Nephron progenitor cell (in vitro differentiated cells): ENCODE measurements around the gene MFAP3L.

Experiments
- DNase-seq: peaks from one replicate; pipeline ENCODE4 v3.0.0; 2021
- H3K27ac Mint-ChIP-seq: 2 replicates; pipeline ENCODE4 v1.8.0; 2021; ENCODE audit warnings: mild to moderate bottlenecking, moderate library complexity, mixed read lengths
- H3K27me3 Mint-ChIP-seq: 2 replicates; pipeline ENCODE4 v1.8.0; 2021; ENCODE audit warnings: mild to moderate bottlenecking, low read depth, mixed read lengths; ENCODE audit not compliant: poor library complexity
- H3K36me3 Mint-ChIP-seq: 2 replicates; pipeline ENCODE4 v1.8.0; 2021; ENCODE audit warnings: low read depth, mixed read lengths
- H3K4me1 Mint-ChIP-seq: 2 replicates; pipeline ENCODE4 v1.8.0; 2021; ENCODE audit warnings: mixed read lengths
- H3K4me3 Mint-ChIP-seq: 2 replicates; pipeline ENCODE4 v1.8.0; 2021; ENCODE audit warnings: mild to moderate bottlenecking, moderate library complexity, mixed read lengths
- H3K9me3 Mint-ChIP-seq: 2 replicates; pipeline ENCODE4 v1.8.0; 2021; ENCODE audit warnings: mild to moderate bottlenecking, moderate library complexity, mixed read lengths
- TF ChIP-seq, protein P1 (sequence below): fragments of 200-600 bp; sonication (generic); IDR thresholded peaks from 2 replicates; pipeline ENCODE4 v1.5.0; 2021; ENCODE audit warnings: antibody characterized with exemption

MFAP3L gene

GRCh38 chr4:169993531-169993930 lies 32.7 kb downstream of the MFAP3L start:
- H3K4me3 Mint-ChIP-seq = no peak overlapping the region
- H3K27me3 Mint-ChIP-seq = peaks cover 4% of the 10 kb centered on the region

GRCh38 chr4:169988252-169988651 lies 37.9 kb downstream of the MFAP3L start:
- Mint-ChIP-seq H3K9me3 (no peaks in the 10 kb centered on the region), H3K27me3 (peaks cover 4% of the 10 kb centered on the region), H3K36me3 (no peaks in the 10 kb centered on the region), H3K27ac (no peak overlapping the region), H3K4me1 (no peaks in the 10 kb centered on the region), H3K4me3 (no peak overlapping the region)
- DNase-seq = no peak
- TF ChIP-seq, protein P1, sequence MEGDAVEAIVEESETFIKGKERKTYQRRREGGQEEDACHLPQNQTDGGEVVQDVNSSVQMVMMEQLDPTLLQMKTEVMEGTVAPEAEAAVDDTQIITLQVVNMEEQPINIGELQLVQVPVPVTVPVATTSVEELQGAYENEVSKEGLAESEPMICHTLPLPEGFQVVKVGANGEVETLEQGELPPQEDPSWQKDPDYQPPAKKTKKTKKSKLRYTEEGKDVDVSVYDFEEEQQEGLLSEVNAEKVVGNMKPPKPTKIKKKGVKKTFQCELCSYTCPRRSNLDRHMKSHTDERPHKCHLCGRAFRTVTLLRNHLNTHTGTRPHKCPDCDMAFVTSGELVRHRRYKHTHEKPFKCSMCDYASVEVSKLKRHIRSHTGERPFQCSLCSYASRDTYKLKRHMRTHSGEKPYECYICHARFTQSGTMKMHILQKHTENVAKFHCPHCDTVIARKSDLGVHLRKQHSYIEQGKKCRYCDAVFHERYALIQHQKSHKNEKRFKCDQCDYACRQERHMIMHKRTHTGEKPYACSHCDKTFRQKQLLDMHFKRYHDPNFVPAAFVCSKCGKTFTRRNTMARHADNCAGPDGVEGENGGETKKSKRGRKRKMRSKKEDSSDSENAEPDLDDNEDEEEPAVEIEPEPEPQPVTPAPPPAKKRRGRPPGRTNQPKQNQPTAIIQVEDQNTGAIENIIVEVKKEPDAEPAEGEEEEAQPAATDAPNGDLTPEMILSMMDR = no peak

More at GRCh38 chr4:169993531-169993930, 32.7 kb downstream of the MFAP3L start:
- Mint-ChIP-seq H3K4me1 (peaks cover 10% of the 10 kb centered on the region), H3K27ac (no peak overlapping the region), H3K9me3 (no peaks in the 10 kb centered on the region), H3K36me3 (no peaks in the 10 kb centered on the region)
- TF ChIP-seq, protein P1 = no peak
- no peak for DNase-seq

GRCh38 chr4:169987327-169988228 lies 38.6 kb downstream of the MFAP3L start:
- Mint-ChIP-seq H3K4me1 (no peaks in the 10 kb centered on the region), H3K27me3 (peaks cover 4% of the 10 kb centered on the region), H3K36me3 (no peaks in the 10 kb centered on the region), H3K9me3 (no peaks in the 10 kb centered on the region), H3K4me3 (no peak overlapping the region), H3K27ac (no peak overlapping the region)
- TF ChIP-seq, protein P1 = no peak
- no peak for DNase-seq

DNA sequence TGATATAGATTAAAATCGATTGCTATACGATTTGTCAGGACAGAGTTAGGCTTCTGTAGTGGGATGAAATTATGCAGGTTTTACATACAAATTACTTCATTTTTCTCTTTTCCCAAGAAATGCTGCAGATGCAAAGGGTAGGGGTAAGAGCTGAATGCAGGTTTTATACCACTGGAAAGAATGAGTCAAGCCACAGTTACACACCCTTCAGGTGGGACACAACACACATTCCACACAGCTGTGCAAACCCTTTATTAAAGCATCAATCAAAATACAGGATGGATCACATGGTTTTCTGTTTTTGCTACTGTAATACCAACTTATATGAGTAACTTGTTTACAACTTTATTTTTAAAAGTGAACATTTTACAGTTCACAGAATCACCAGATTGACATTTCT lies 39.8 kb downstream of the MFAP3L start:
- H3K4me3 Mint-ChIP-seq = no peak overlapping the region
- TF ChIP-seq, protein P1 = no peak
- no peaks in the 10 kb centered on the region for H3K9me3 Mint-ChIP-seq
- no peak overlapping the region for H3K27ac Mint-ChIP-seq
- DNase-seq = no peak
- peaks cover 4% of the 10 kb centered on the region for H3K27me3 Mint-ChIP-seq
- no peaks in the 10 kb centered on the region for H3K36me3 Mint-ChIP-seq
- H3K4me1 Mint-ChIP-seq = no peaks in the 10 kb centered on the region

GRCh38 chr4:169985881-169986280 lies 40.3 kb downstream of the MFAP3L start:
- peaks cover 4% of the 10 kb centered on the region for H3K27me3 Mint-ChIP-seq
- no peaks in the 10 kb centered on the region for H3K36me3 Mint-ChIP-seq
- DNase-seq = no peak
- TF ChIP-seq, protein P1 = no peak
- H3K9me3 Mint-ChIP-seq = no peaks in the 10 kb centered on the region
- H3K4me3 Mint-ChIP-seq = no peak overlapping the region
- H3K27ac Mint-ChIP-seq = no peak overlapping the region
- no peaks in the 10 kb centered on the region for H3K4me1 Mint-ChIP-seq

DNA sequence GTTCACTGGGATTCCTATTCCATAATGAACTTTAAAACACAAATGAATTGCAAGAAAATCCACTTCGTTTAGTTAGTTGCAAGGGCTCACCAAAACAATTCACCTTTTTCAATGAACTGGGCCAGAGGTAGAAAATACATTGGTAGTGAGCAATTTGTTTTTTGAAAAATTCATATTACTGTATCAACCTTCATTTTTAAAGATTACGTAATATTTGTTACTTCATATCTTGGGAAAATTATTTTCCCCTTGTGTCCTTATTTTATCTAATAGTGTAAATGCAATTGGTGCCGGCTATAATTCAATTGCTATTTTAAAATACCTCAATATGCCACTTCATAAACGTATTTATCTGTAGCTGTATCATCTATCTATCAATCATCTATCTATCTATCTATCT lies 41.5 kb downstream of the MFAP3L start:
- TF ChIP-seq, protein P1 = no peak
- no peak for DNase-seq
- H3K4me3 Mint-ChIP-seq = no peak overlapping the region
- no peak overlapping the region for H3K27ac Mint-ChIP-seq
- H3K9me3 Mint-ChIP-seq = no peaks in the 10 kb centered on the region
- no peaks in the 10 kb centered on the region for H3K4me1 Mint-ChIP-seq
- no peaks in the 10 kb centered on the region for H3K36me3 Mint-ChIP-seq
- no peaks in the 10 kb centered on the region for H3K27me3 Mint-ChIP-seq
